K562 (cell line): Measurements from ENCODE around the gene TRAPPC12. TPM values are rescaled to one million over a fixed set of nuclear protein-coding genes. Genes with fewer than 3 reads are reported as not detected.
A peak's percentile ranks its signal among the peaks of the same experiment; 100 is the strongest.

Experiments used
- ATF7 ChIP-seq: fragments of 450-650 bp; IDR thresholded peaks from 2 replicates; pipeline ENCODE4 v1.7.1; 2014; ENCODE audit warnings: mild to moderate bottlenecking, moderate library complexity
- FOSL1 ChIP-seq: fragments of 200-800 bp; sonication (Bioruptor generic); conservative IDR thresholded peaks from 2 replicates; pipeline ENCODE4 v1.6.1; 2016; ENCODE audit warnings: missing genetic modification characterization, missing compliant biosample characterization
- FOXA3 ChIP-seq, 2 experiments: fragments of 450-650 bp in 1 of 2; sonication (generic) in 1 of 2; formaldehyde crosslinking; IDR thresholded peaks in 1 of 2; conservative IDR thresholded peaks in 1 of 2; 2 replicates each; pipeline versions ENCODE4 v1.4.0 to v1.8.0; 2020 to 2022; ENCODE audit warnings: mild to moderate bottlenecking in 2 of 2, missing genetic modification reagents in 1 of 2
- HDAC2 ChIP-seq: fragments of 450-650 bp; IDR thresholded peaks from 2 replicates; pipeline ENCODE4 v1.6.1; 2016; ENCODE audit warnings: mild to moderate bottlenecking
- NCOA1 ChIP-seq: fragments of 450-650 bp; IDR thresholded peaks from 2 replicates; pipeline ENCODE4 v1.6.1; 2016; ENCODE audit warnings: low read depth
- POLR2A ChIP-seq: fragments of 450-650 bp; conservative IDR thresholded peaks from 2 replicates; pipeline ENCODE4 v1.6.1; 2016
- PRDM10 ChIP-seq: fragments of 450-650 bp; IDR thresholded peaks from 2 replicates; pipeline ENCODE4 v1.6.1; 2018; ENCODE audit not compliant: partially characterized antibody
- SP1 ChIP-seq: sonication (generic); formaldehyde crosslinking; IDR thresholded peaks from 2 replicates; pipeline ENCODE4 v1.8.1; 2022; ENCODE audit warnings: mild to moderate bottlenecking, missing genetic modification reagents
- SRF ChIP-seq, 2 experiments: fragments of 250-450, 450-650 bp in 1 of 2; sonication (Bioruptor Pico) in 1 of 2; sonication (generic) in 1 of 2; formaldehyde crosslinking; IDR thresholded peaks; 2 replicates each; pipeline versions ENCODE4 v1.5.0 to v1.5.1; 2020 to 2022; ENCODE audit warnings: mild to moderate bottlenecking in 1 of 2, missing genetic modification reagents in 1 of 2
- TGIF2 ChIP-seq: sonication (generic); formaldehyde crosslinking; IDR thresholded peaks from 2 replicates; pipeline ENCODE4 v1.8.1; 2022; ENCODE audit warnings: mild to moderate bottlenecking, missing genetic modification reagents, moderate library complexity
- ZNF274 ChIP-seq: IDR thresholded peaks from 2 replicates; pipeline ENCODE4 v1.6.1; 2011; ENCODE audit warnings: low read depth, mild to moderate bottlenecking, low read length, moderate library complexity, borderline replicate concordance
- ZNF696 ChIP-seq: fragments of 250-450 bp; sonication (Bioruptor Pico); conservative IDR thresholded peaks from 2 replicates; pipeline ENCODE4 v1.4.0; 2020; ENCODE audit warnings: mild to moderate bottlenecking, moderate library complexity
- polyA plus RNA-seq, 8 experiments: library from polyadenylated mRNA; depleted of rRNA in 4 of 8; stranded (reverse) in 5 of 8; unstranded in 3 of 8; fragments of >200 nt; fragmentation: Nextera tagmentation in 2 of 8; fragmentation: Illumina TruSeq in 1 of 8; extraction: Ambion mirVana in 2 of 8; extraction: Trizol in 1 of 8; gene quantifications; 2 replicates each; pipeline versions ENCODE4 v1.2.1 to v1.2.3, GENCODE V29; 2011 to 2014; ENCODE audit warnings: inconsistent platforms in 1 of 8, missing spikeins in 1 of 8
- total RNA-seq, 7 experiments: library from RNA; depleted of rRNA in 6 of 7; stranded (reverse); fragments of >200 nt in 6 of 7; fragmentation: Illumina TruSeq in 2 of 7; extraction: Trizol in 2 of 7; gene quantifications; 2 replicates each; pipeline versions ENCODE4 v1.2.1 to v1.2.3, GENCODE V29; 2011 to 2021; ENCODE audit warnings: low replicate concordance in 1 of 7
- TF ChIP-seq, protein P1 (sequence below): sonication (generic); formaldehyde crosslinking; IDR thresholded peaks from 2 replicates; pipeline ENCODE4 v1.8.0; 2022; ENCODE audit warnings: missing genetic modification reagents, mild to moderate bottlenecking, borderline replicate concordance
- TF ChIP-seq, protein P2 (sequence below): fragments of 250-450 bp; sonication (Bioruptor Pico); IDR thresholded peaks from 2 replicates; pipeline ENCODE4 v1.8.0; 2022; ENCODE audit warnings: moderate library complexity, mild to moderate bottlenecking, inconsistent platforms
- TF ChIP-seq, protein P3 (sequence below): sonication (generic); formaldehyde crosslinking; IDR thresholded peaks from 2 replicates; pipeline ENCODE4 v1.8.0; 2022; ENCODE audit warnings: mild to moderate bottlenecking, missing genetic modification reagents
- TF ChIP-seq, protein P4 (sequence below): fragments of 250-450 bp; sonication (Bioruptor Pico); IDR thresholded peaks from 2 replicates; pipeline ENCODE4 v1.8.0; 2021; ENCODE audit warnings: moderate library complexity, mild to moderate bottlenecking, inconsistent platforms

TRAPPC12 gene
- total and polyA plus RNA-seq, 9 of the 15 experiments (the other 6 are each of a cell fraction or from before 2014, with no cell fraction given) = 8.0 to 75.2 (median 39.1) TPM

DNA sequence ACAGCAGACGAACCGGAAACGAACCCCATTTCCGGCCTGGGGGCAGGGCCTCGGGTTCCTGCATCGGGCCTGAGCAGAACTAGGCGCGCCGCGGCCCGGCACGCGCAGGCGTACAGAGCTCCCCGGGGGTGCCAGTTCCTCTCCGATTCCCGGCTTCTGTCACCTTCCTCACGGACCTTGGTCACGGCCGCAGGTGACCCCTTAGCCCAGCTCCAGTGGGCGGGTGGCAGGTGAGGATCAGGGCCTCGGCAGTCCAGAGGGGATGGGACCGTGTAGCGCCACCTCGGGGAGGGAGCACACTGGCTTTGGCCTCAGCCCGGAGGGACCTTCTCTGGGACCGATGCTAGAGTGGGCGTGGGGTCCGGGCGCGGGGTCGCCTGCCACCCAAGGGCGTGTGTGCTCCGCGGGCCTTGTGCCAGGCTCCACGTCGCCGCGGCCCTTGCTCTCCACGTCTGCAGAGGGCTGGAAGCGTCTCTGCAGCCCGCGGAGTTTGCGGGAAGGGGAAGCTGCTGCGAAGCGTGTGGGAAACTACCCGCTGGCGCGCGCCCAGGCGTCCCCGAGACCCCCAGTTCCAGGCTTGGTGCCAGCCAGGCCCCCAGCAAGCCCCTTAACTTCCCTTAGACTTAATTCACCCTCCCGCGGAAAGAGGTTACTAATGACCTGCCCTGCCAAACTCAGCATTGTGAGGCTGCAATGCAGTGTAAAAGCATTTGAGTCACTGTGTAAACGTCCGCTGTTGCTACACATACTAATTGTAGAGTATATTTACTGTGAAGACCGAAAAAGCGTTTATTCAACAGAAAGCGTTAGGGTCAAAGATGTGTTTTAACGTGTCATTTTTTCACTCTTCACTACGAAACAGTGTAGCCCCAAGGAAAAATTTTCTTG is at the start of gene TRAPPC12 (continued):
- peak; percentile 85 for TF ChIP-seq HDAC2
- peak; percentile 80 for TF ChIP-seq SP1 (CRISPR knock-in tag)
- TF ChIP-seq PRDM10 = no peak
- no peak for TF ChIP-seq TGIF2
- TF ChIP-seq FOXA3 (CRISPR knock-in tag; conservative IDR thresholded peaks at IDR 0.05 in 1 of 2, IDR thresholded peaks at IDR 0.05 in 1 of 2) = peak in 1 of 2 experiments; percentile 60; a peak in 2 of 4 replicates
- TF ChIP-seq ZNF274 = no peak
- TF ChIP-seq SRF (CRISPR knock-in tag; IDR thresholded peaks at IDR 0.05) = peak in 1 of 2 experiments; percentile 93; a peak in 2 of 4 replicates
- peak; percentile 74; the same call in 1 of the 2 replicates for TF ChIP-seq NCOA1
- TF ChIP-seq FOSL1 (tag) = 0 out of 2 replicates have a peak, but pooled peaks have one; percentile 13
- peak; percentile 98 for TF ChIP-seq POLR2A
- TF ChIP-seq, protein P1, sequence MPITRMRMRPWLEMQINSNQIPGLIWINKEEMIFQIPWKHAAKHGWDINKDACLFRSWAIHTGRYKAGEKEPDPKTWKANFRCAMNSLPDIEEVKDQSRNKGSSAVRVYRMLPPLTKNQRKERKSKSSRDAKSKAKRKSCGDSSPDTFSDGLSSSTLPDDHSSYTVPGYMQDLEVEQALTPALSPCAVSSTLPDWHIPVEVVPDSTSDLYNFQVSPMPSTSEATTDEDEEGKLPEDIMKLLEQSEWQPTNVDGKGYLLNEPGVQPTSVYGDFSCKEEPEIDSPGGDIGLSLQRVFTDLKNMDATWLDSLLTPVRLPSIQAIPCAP (CRISPR knock-in tag) = peak; percentile 83; the same call in 1 of the 2 replicates
- TF ChIP-seq ZNF696 (CRISPR knock-in tag) = no peak
- TF ChIP-seq, protein P2, sequence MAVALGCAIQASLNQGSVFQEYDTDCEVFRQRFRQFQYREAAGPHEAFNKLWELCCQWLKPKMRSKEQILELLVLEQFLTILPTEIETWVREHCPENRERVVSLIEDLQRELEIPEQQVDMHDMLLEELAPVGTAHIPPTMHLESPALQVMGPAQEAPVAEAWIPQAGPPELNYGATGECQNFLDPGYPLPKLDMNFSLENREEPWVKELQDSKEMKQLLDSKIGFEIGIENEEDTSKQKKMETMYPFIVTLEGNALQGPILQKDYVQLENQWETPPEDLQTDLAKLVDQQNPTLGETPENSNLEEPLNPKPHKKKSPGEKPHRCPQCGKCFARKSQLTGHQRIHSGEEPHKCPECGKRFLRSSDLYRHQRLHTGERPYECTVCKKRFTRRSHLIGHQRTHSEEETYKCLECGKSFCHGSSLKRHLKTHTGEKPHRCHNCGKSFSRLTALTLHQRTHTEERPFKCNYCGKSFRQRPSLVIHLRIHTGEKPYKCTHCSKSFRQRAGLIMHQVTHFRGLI (CRISPR knock-in tag) = no peak
- peak; percentile 67; the same call in 1 of the 2 replicates for TF ChIP-seq ATF7
- TF ChIP-seq, protein P3, sequence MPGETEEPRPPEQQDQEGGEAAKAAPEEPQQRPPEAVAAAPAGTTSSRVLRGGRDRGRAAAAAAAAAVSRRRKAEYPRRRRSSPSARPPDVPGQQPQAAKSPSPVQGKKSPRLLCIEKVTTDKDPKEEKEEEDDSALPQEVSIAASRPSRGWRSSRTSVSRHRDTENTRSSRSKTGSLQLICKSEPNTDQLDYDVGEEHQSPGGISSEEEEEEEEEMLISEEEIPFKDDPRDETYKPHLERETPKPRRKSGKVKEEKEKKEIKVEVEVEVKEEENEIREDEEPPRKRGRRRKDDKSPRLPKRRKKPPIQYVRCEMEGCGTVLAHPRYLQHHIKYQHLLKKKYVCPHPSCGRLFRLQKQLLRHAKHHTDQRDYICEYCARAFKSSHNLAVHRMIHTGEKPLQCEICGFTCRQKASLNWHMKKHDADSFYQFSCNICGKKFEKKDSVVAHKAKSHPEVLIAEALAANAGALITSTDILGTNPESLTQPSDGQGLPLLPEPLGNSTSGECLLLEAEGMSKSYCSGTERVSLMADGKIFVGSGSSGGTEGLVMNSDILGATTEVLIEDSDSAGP (CRISPR knock-in tag) = no peak; the same call in 1 of the 2 replicates
- TF ChIP-seq, protein P4, sequence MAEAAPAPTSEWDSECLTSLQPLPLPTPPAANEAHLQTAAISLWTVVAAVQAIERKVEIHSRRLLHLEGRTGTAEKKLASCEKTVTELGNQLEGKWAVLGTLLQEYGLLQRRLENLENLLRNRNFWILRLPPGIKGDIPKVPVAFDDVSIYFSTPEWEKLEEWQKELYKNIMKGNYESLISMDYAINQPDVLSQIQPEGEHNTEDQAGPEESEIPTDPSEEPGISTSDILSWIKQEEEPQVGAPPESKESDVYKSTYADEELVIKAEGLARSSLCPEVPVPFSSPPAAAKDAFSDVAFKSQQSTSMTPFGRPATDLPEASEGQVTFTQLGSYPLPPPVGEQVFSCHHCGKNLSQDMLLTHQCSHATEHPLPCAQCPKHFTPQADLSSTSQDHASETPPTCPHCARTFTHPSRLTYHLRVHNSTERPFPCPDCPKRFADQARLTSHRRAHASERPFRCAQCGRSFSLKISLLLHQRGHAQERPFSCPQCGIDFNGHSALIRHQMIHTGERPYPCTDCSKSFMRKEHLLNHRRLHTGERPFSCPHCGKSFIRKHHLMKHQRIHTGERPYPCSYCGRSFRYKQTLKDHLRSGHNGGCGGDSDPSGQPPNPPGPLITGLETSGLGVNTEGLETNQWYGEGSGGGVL (CRISPR knock-in tag) = no peak
